Smooth muscle cell (in vitro differentiated cells): ENCODE results near the gene SLC3A2. TPM values are rescaled to one million over a fixed set of nuclear protein-coding genes. Genes with fewer than 3 reads are reported as not detected.

Experiments used
- DNase-seq: peaks from one replicate; lab custom pipeline; 2025; ENCODE audit not compliant: unreplicated experiment; lab: John Stamatoyannopoulos, UW
- H2AFZ ChIP-seq: fragments of 200-600 bp; sonication (generic); 2 replicates; pipeline ENCODE4 v1.6.0; 2016; ENCODE audit warnings: antibody characterized with exemption, low read depth, mild to moderate bottlenecking
- H3F3A ChIP-seq: fragments of 200-600 bp; sonication (generic); 2 replicates; pipeline ENCODE4 v1.6.0; 2017; ENCODE audit warnings: antibody characterized with exemption, low read depth
- H3K27ac ChIP-seq: fragments of 200-600 bp; sonication (generic); 2 replicates; pipeline ENCODE4 v1.5.1; 2016; ENCODE audit warnings: low read depth, mild to moderate bottlenecking
- H3K27me3 ChIP-seq: fragments of 200-600 bp; sonication (generic); 2 replicates; pipeline ENCODE4 v1.6.1; 2016; ENCODE audit warnings: low read depth, mild to moderate bottlenecking
- H3K36me3 ChIP-seq: fragments of 200-600 bp; sonication (generic); 2 replicates; pipeline ENCODE4 v1.5.1; 2016; ENCODE audit warnings: low read depth
- H3K4me1 ChIP-seq: fragments of 200-600 bp; sonication (generic); 2 replicates; pipeline ENCODE4 v1.5.1; 2016; ENCODE audit warnings: low read depth
- H3K4me2 ChIP-seq: fragments of 200-600 bp; sonication (generic); 2 replicates; pipeline ENCODE4 v1.6.0; 2016; ENCODE audit warnings: mild to moderate bottlenecking
- H3K4me3 ChIP-seq: fragments of 200-600 bp; sonication (generic); 2 replicates; pipeline ENCODE4 v1.5.1; 2016; ENCODE audit warnings: mild to moderate bottlenecking
- H3K79me2 ChIP-seq: fragments of 200-600 bp; sonication (generic); 2 replicates; pipeline ENCODE4 v1.6.0; 2016; ENCODE audit warnings: low read depth, mild to moderate bottlenecking
- H3K9ac ChIP-seq: fragments of 200-600 bp; sonication (generic); 2 replicates; pipeline ENCODE4 v1.6.0; 2016; ENCODE audit warnings: low read depth
- H3K9me3 ChIP-seq: fragments of 200-600 bp; sonication (generic); replicated peaks from 2 replicates; pipeline ENCODE4 v1.5.1; 2016; ENCODE audit warnings: low read depth
- H4K20me1 ChIP-seq: fragments of 200-600 bp; sonication (generic); 2 replicates; pipeline ENCODE4 v1.6.0; 2016; ENCODE audit warnings: low read depth
- CTCF ChIP-seq: fragments of 200-600 bp; sonication (generic); IDR thresholded peaks from 2 replicates; pipeline ENCODE4 v1.5.1; 2017; ENCODE audit warnings: borderline replicate concordance, mild to moderate bottlenecking, antibody characterized with exemption; ENCODE audit not compliant: insufficient read depth, poor library complexity, severe bottlenecking
- WGBS: methylation state at CpG from one replicate; pipeline ENCODE4 v1.1.7; 2016; ENCODE audit warnings: low lambda C conversion rate; 5-methylcytosine and 5-hydroxymethylcytosine counted together
- polyA plus RNA-seq: library from polyadenylated mRNA; unstranded; fragments of >200 nt; fragmentation: Nextera tagmentation; extraction: Ambion mirVana; gene quantifications from 2 replicates; pipeline ENCODE4 v1.2.1, GENCODE V29; 2016
- total RNA-seq: library from RNA; depleted of rRNA; stranded (reverse); fragments of >200 nt; gene quantifications from 2 replicates; pipeline ENCODE4 v1.2.3, GENCODE V29; 2014

The SLC3A2 gene
- total and polyA plus RNA-seq, 2 experiments from 2014 or later, result 179 to 181 TPM

- Histone ChIP-seq H3K9ac (peak overlapping the region; percentile 75), H3K4me1 (peaks cover 39% of the 10 kb centered on the region), H3K79me2 (peaks cover 30% of the 10 kb centered on the region), H3K4me3 (peak overlapping the region; percentile 73), H3K9me3 (no peaks in the 10 kb centered on the region), H3K27me3 (no peaks in the 10 kb centered on the region), H3K4me2 (peak overlapping the region; percentile 88), H3K27ac (peak overlapping the region; percentile 51), H2AFZ (no peak overlapping the region), H3K36me3 (peaks cover 16% of the 10 kb centered on the region), H4K20me1 (peaks cover 41% of the 10 kb centered on the region), H3F3A (peaks cover 56% of the 10 kb centered on the region)
- DNase-seq, result no peak
- TF ChIP-seq CTCF, result no peak
- 48% methylated on average over 7 of the region's 7 CpGs for WGBS
These were observed 27.3 kb upstream of the SLC3A2 start for GRCh38 chr11:62853279-62853965.

GRCh38 chr11:62854013-62854824, 26.5 kb upstream of the SLC3A2 start:
- Histone ChIP-seq H3K9me3 (no peaks in the 10 kb centered on the region), H2AFZ (no peak overlapping the region), H3K4me2 (peak overlapping the region; percentile 88), H3K27ac (peak overlapping the region; percentile 51), H3K36me3 (peaks cover 16% of the 10 kb centered on the region), H3K4me1 (peaks cover 39% of the 10 kb centered on the region), H3K4me3 (peak overlapping the region; percentile 73), H4K20me1 (peaks cover 41% of the 10 kb centered on the region), H3K79me2 (peaks cover 30% of the 10 kb centered on the region), H3F3A (peaks cover 56% of the 10 kb centered on the region), H3K27me3 (no peaks in the 10 kb centered on the region), H3K9ac (peak overlapping the region; percentile 75)
- WGBS, result 6% methylated on average over 8 of the region's 8 CpGs
- no peak for TF ChIP-seq CTCF
- DNase-seq, result no peak

- no peak for TF ChIP-seq CTCF
- H3K36me3 ChIP-seq, result peaks cover 16% of the 10 kb centered on the region
- peak overlapping the region; percentile 51 for H3K27ac ChIP-seq
- under 1% methylated on average over 15 of the region's 15 CpGs for WGBS
- H3K4me3 ChIP-seq, result peak overlapping the region; percentile 73
- peak overlapping the region; percentile 88 for H3K4me2 ChIP-seq
- no peak overlapping the region for H2AFZ ChIP-seq
- DNase-seq, result no peak
- peak overlapping the region; percentile 75 for H3K9ac ChIP-seq
- no peaks in the 10 kb centered on the region for H3K9me3 ChIP-seq
- H4K20me1 ChIP-seq, result peaks cover 41% of the 10 kb centered on the region
- H3K27me3 ChIP-seq, result no peaks in the 10 kb centered on the region
- peaks cover 39% of the 10 kb centered on the region for H3K4me1 ChIP-seq
- peaks cover 63% of the 10 kb centered on the region for H3F3A ChIP-seq
- peaks cover 30% of the 10 kb centered on the region for H3K79me2 ChIP-seq
These were observed 25.7 kb upstream of the SLC3A2 start for GRCh38 chr11:62854825-62855570.
